Esophagus (tissue), 2 donors: ENCODE data around the gene CLEC2L. TPM values are rescaled to one million over a fixed set of nuclear protein-coding genes. Genes with fewer than 3 reads are reported as not detected.
"Not testable (repeated sequence)": the region's sequence is repeated elsewhere in the genome, so short reads cannot be mapped to it uniquely, and the experiment has no call there.

Source experiments
- H3K27ac ChIP-seq, 2 donors: one replicate each; pipeline ENCODE4 v1.5.1; 2013; ENCODE audit warnings: low read depth in 2 of 2, mild to moderate bottlenecking in 2 of 2, inconsistent platforms in 1 of 2, low read length in 1 of 2, moderate library complexity in 1 of 2
- H3K27me3 ChIP-seq, 2 donors: one replicate each; pipeline ENCODE4 v1.6.1; 2013; ENCODE audit warnings: low read length in 2 of 2, control low read depth in 1 of 2, mild to moderate bottlenecking in 1 of 2; ENCODE audit not compliant: insufficient read depth in 2 of 2, control insufficient read depth in 1 of 2
- H3K36me3 ChIP-seq, 2 donors: one replicate each; pipeline ENCODE4 v1.6.1; 2013; ENCODE audit warnings: low read length in 1 of 2; ENCODE audit not compliant: control insufficient read depth in 2 of 2, insufficient read depth in 2 of 2
- H3K4me1 ChIP-seq, 2 donors: one replicate each; pipeline ENCODE4 v1.6.1; 2013; ENCODE audit warnings: low read length in 1 of 2; ENCODE audit not compliant: control insufficient read depth in 2 of 2, insufficient read depth in 2 of 2
- H3K4me3 ChIP-seq, 2 donors: one replicate each; pipeline ENCODE4 v1.5.1; 2013; ENCODE audit warnings: low read length in 2 of 2, mild to moderate bottlenecking in 2 of 2, low read depth in 1 of 2, moderate library complexity in 1 of 2
- H3K9me3 ChIP-seq, 2 donors: one replicate each; pipeline ENCODE4 v1.6.1; 2013; ENCODE audit warnings: mild to moderate bottlenecking in 2 of 2, low read depth in 1 of 2, low read length in 1 of 2, moderate library complexity in 1 of 2; ENCODE audit not compliant: control insufficient read depth in 2 of 2, insufficient read depth in 1 of 2
- WGBS, 2 donors: extraction: QIAGEN DNeasy Blood & Tissue Kit; methylation state at CpG; one replicate each; pipeline ENCODE4 v1.1.7; 2013; 5-methylcytosine and 5-hydroxymethylcytosine counted together
- polyA plus RNA-seq, 2 donors: library from polyadenylated mRNA; stranded (reverse); fragments of 200-250 nt; gene quantifications; one replicate each; pipeline ENCODE4 v1.2.3, GENCODE V29; 2013
- donor health status: healthy with polysubstance abuse.
- donor health status: Bipolar disorder and iron deficiency.

CLEC2L gene
- polyA plus RNA-seq, 2 donors: 0.04 TPM; not detected in 1

GRCh38 chr7:139544645-139545044 lies 21.2 kb downstream of the CLEC2L start:
- H3K9me3 ChIP-seq: peaks cover 0 to 3% of the 10 kb centered on the region in 2 donors
- no peaks in the 10 kb centered on the region for H3K36me3 ChIP-seq
- H3K27me3 ChIP-seq: no peaks in the 10 kb centered on the region
- WGBS, 2 donors: 85 to 90% methylated on average over 11 of the region's 11 CpGs
- H3K4me1 ChIP-seq: peaks cover 2 to 5% of the 10 kb centered on the region in 2 donors
- no peak overlapping the region for H3K27ac ChIP-seq
- no peak overlapping the region for H3K4me3 ChIP-seq

DNA sequence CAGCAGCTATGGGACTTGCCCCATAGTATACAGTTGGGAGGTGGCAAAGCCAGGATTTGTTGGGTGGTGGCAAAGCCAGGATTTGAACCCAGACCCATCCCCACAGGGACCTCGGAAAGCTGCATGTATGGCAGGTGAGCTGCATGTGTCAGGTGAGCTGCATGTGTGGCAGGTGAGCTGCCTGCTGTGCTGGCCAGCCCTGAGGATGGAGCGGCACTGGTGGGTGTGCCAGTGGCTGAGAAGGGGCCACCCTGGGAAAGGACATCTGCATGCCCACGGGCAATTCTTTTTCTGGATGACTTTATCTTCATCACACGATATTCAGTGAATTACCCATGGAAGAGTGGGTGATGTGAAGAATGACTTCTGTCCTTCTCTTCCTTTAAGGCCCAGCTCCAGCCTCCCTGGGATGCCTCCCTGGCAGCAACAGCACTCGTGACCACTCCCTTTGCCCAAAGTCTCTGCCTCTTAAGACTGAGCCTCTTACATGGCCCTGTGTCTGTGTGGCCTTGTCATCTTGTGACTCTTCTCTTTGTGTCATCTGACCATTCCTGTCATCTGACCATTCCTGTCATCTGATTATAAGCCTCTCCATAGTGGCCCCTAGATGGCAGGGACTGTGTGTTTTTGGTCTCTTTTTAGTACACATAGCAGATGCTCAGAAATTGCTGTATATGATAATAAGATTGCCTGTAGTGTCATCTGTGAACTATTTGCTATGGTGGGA lies 25.0 kb downstream of the CLEC2L start:
- Histone ChIP-seq H3K27ac (no peak overlapping the region), H3K4me3 (no peak overlapping the region), H3K27me3 (no peaks in the 10 kb centered on the region), H3K9me3 (peaks cover 0 to 3% of the 10 kb centered on the region in 2 donors), H3K36me3 (no peaks in the 10 kb centered on the region), H3K4me1 (no peaks in the 10 kb centered on the region)
- WGBS, 2 donors: 81 to 84% methylated on average over 5 of the region's 5 CpGs

DNA sequence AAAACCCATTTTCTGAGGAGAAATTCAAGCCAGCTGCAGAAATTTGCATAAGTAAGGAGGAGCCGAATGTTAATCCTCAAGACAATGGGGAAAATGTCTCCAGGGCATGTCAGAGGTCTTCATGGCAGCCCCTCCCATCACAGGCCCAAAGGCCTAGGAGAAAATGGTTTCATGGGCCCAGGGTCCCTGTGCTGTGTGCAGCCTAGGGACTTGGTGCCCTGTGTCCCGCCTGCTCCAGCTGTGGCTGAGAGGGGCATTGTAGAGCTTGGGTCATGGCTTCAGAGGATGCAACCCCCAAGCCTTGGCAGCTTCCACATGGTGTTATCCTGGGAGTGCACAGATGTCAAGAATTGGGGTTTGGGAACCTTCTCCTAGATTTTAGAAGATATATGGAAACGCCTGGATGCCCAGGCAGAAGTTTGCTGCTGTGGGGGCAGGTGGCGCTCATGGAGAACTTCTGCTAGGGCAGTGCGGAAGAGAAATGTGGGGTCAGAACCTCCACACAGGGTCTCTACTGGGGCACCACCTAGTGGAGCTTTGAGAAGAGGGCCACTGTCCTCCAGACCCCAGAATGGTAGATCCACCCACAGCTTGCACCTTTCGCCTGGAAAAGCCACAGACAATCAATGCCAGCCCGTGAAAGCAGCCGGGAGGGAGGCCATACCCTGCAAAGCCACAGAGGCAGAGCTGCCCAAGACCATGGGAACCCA lies 30.7 kb downstream of the CLEC2L start:
- not testable (repeated sequence) for H3K27me3 ChIP-seq, H3K27ac ChIP-seq, H3K36me3 ChIP-seq, H3K4me1 ChIP-seq, H3K9me3 ChIP-seq, H3K4me3 ChIP-seq
- WGBS, 2 donors: 92 to 93% methylated on average over 8 of the region's 8 CpGs

DNA sequence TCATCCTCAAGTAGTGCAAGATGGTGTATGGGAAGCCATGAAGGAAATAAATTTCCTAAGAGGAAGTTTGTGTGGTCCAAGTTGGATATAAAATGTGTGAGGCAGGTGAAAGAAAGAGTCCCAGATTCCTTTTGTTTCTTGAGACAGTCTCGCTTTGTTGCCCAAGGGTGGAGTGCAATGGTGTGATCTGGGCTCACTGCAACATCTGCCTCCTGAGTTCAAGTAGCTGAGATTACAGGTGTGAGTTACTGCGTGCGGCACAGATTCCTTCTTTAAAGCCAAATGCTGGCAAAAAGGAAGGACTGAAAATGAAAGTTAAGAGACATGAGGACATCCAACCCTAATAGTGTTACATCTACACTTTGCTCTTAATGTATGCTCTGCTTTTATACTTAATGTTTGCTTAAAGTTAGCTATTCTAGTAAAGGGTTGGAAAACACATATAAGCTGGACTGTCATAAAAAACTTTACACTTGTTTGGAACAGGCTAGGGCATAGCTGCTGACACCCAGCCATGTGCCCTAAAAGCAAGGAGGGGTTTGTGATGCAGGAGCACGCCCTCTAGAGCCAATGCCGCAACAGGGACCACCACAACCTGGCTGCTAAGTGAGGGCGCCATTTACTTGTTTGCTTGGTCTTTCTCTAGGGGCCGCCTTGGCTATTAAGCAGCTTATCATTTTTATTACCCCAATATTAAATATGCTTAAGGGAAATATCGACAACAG lies 34.5 kb downstream of the CLEC2L start:
- no peak overlapping the region for H3K27ac ChIP-seq
- WGBS, 2 donors: 64 to 71% methylated on average over 8 of the region's 8 CpGs
- no peaks in the 10 kb centered on the region for H3K36me3 ChIP-seq
- H3K9me3 ChIP-seq: no peaks in the 10 kb centered on the region
- H3K27me3 ChIP-seq: no peaks in the 10 kb centered on the region
- H3K4me3 ChIP-seq: no peak overlapping the region
- H3K4me1 ChIP-seq: no peaks in the 10 kb centered on the region

- H3K4me3 ChIP-seq: no peak overlapping the region
- WGBS, 2 donors: 81 to 82% methylated on average over 17 to 18 of the region's 18 CpGs
- no peaks in the 10 kb centered on the region for H3K4me1 ChIP-seq
- no peak overlapping the region for H3K27ac ChIP-seq
- H3K9me3 ChIP-seq: no peaks in the 10 kb centered on the region
- peaks cover 0 to 2% of the 10 kb centered on the region in 2 donors for H3K36me3 ChIP-seq
- H3K27me3 ChIP-seq: no peaks in the 10 kb centered on the region
Measured at GRCh38 chr7:139559364-139560105, 36.0 kb downstream of the CLEC2L start.

DNA sequence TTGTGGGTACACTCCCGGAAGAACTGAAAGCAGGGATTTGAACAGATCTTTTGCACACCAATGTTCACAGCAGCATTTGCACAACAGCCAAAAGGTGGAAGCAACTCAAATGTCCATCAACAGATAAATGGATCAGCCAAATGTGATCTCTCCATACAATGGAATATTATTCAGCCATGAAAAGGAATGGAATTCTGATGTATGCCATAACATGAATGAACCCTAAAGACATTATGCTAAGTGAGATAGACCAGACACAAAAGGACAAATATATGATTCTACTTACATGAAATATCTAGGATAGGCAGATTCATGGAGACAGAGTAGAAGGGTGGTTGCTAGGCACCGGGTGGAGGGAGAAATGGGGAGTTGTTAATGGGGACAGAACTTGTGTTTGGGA lies 36.7 kb downstream of the CLEC2L start:
- H3K27me3 ChIP-seq: no peaks in the 10 kb centered on the region
- 89 to 92% methylated on average over 2 of the region's 2 CpGs for WGBS, 2 donors
- no peaks in the 10 kb centered on the region for H3K4me1 ChIP-seq
- H3K27ac ChIP-seq: no peak overlapping the region
- H3K4me3 ChIP-seq: no peak overlapping the region
- H3K9me3 ChIP-seq: no peaks in the 10 kb centered on the region
- peaks cover 0 to 2% of the 10 kb centered on the region in 2 donors for H3K36me3 ChIP-seq

DNA sequence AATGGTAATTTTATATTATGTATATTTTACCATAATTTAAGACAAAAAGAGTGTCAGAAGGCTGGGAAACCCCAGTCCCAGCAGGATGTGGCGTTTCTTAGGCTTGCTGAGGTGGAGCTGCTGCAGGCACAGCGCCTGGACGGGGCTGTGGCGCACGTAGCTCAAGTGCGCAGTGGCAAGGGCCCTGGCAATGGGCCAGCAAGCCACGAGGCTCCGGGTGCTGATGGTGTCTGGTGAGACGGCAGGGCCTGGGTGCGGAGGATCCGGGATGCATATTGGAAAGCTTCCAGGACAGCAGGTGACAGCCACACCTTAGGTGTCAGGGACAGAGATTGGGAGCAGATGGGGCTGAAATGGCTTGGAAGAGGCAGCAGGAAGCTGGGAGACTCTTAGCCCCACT lies 37.2 kb downstream of the CLEC2L start:
- no peak overlapping the region for H3K4me3 ChIP-seq
- H3K27ac ChIP-seq: no peak overlapping the region
- no peaks in the 10 kb centered on the region for H3K27me3 ChIP-seq
- H3K36me3 ChIP-seq: peaks cover 0 to 2% of the 10 kb centered on the region in 2 donors
- H3K9me3 ChIP-seq: no peaks in the 10 kb centered on the region
- no peaks in the 10 kb centered on the region for H3K4me1 ChIP-seq
- 85 to 93% methylated on average over 11 of the region's 11 CpGs for WGBS, 2 donors

GRCh38 chr7:139562491-139562890 lies 39.0 kb downstream of the CLEC2L start:
- Histone ChIP-seq H3K36me3 (peaks cover 0 to 3% of the 10 kb centered on the region in 2 donors), H3K4me1 (no peaks in the 10 kb centered on the region), H3K9me3 (no peaks in the 10 kb centered on the region), H3K27me3 (no peaks in the 10 kb centered on the region), H3K4me3 (no peak overlapping the region), H3K27ac (no peak overlapping the region)
- 90 to 94% methylated on average over 12 of the region's 12 CpGs for WGBS, 2 donors

DNA sequence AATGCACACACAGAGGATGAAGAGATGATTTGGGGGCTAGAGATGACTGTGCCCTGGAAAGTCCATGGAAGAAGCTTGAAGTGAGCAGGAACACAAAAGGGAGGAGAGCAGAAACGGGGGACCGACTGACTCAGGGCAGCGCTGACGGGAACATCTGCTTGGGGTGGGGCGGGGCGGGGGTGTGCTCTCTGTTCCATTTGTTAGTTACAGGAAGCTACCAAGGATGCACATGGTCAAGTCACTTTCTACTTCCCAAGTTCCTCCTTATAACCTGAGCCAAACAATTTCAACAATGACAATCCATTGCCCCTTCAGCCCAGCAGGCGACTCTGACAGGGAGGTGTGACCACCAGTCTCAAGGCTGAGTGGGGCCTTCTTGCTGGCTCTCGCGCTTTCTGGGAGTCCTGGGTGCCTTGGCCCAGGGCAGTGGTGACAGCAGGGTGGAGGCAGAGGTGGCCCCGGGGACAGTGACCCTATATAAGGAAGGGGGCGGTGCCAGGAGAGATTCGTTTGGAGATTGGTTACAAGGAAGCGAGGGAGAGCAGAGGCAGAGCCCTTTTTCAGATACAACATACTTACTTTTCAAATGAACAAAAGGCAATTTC lies 39.6 kb downstream of the CLEC2L start:
- 69 to 75% methylated on average over 13 of the region's 13 CpGs for WGBS, 2 donors

More for the DNA sequence above, 39.6 kb downstream of the CLEC2L start:
- H3K4me1 ChIP-seq: no peaks in the 10 kb centered on the region
- H3K27ac ChIP-seq: no peak overlapping the region
- H3K9me3 ChIP-seq: no peaks in the 10 kb centered on the region
- H3K27me3 ChIP-seq: no peaks in the 10 kb centered on the region
- no peak overlapping the region for H3K4me3 ChIP-seq
- H3K36me3 ChIP-seq: peaks cover 0 to 7% of the 10 kb centered on the region in 2 donors
